ENCODE measurements around the gene PHB1. TPM values are rescaled to one million over a fixed set of nuclear protein-coding genes. Genes with fewer than 3 reads are reported as not detected.

The PHB1 gene
- polyA plus RNA-seq, 1 of the 3 experiments (the other 2 are of a cell fraction) = 379 TPM

DNA sequence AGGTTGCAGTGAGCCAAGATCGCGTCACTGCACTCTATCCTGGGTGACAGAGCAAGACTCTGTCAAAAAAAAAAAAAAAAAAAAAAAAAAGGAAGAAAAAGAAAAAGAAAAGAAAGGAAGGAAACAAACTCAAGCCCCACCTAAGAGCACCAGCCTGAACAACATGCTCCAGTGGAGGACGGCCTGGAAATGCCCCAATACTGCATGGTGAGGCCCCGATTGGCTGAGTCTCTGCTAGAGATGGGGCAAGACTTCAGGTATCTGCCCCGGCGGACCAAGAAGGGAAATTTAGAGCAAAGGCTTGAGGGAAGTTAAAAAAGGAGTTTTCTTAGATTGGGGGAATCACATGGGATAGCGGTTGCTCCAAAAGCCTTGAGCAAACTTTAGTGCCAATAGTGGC is 42.3 kb downstream of the PHB1 start (continued):
- TF ChIP-seq RAD21 (IDR thresholded peaks at IDR 0.05; ENCODE audit: low read length) = no peak
- no peak for TF ChIP-seq EP300 (IDR thresholded peaks at IDR 0.05; ENCODE audit: borderline replicate concordance in 1 of 2, low read depth in 1 of 2, low read length in 1 of 2)
- TF ChIP-seq RCOR1 (IDR thresholded peaks at IDR 0.05; ENCODE audit: low read length) = no peak
- TF ChIP-seq SMC3 (IDR thresholded peaks at IDR 0.05; ENCODE audit: low read depth, low read length) = no peak
- no peak for TF ChIP-seq FOXM1 (IDR thresholded peaks at IDR 0.05; ENCODE audit: low read depth)

DNA sequence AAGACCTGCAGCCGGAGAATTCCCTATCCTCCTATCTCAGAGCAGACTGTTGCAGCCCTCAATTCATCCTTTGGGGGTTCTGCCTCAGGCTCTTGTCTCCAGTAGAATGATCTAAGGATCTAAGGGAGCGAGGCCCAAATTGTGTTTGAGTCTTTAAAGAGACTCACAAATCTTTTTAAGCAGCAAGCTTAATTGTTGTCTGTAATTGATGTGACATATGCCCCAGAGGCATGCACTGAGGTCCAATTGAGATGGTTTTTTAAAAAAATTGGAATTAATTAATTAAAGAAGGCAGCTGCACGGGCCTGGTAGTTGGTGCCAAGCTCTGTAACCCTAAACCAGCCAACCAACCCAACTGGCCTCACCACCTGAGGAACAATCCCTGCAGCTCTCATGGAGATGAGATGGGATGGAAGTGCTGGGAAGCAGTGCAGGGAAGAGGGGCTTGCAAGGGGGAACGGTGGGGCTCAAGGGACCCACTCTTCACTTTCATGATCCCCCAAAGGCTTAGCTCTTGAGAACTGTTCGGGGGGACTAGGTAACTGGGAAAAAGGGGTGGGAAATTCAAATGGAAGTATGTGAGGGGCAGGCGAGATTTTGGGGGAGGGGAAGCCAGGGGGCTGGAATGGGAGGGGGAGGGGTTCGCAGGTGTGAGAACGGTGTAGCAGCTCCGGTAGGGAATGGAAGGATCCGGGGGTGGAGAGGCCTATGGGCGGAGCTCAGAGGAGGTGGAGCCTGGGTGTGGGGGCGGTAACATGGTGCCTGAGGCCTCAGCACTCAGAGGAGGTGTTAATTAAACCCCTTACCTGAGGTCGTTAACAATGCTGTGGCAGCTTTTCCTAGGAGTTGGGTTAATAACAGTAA is 43.5 kb downstream of the PHB1 start:
- Histone ChIP-seq H3K9me3 (no peaks in the 10 kb centered on the region), H3K36me3 (replicated peaks in 1 of 2; ENCODE audit: control insufficient read depth in 1 of 2, insufficient read depth in 2 of 2, low read length in 1 of 2) (no peaks in the 10 kb centered on the region), H4K20me1 (ENCODE audit: insufficient read depth) (no peaks in the 10 kb centered on the region), H3K4me3 (ENCODE audit: low read depth in 2 of 2, low read length in 1 of 2) (no peak overlapping the region), H3K27me3 (ENCODE audit: insufficient read depth) (no peaks in the 10 kb centered on the region), H3K79me2 (ENCODE audit: insufficient read depth) (no peaks in the 10 kb centered on the region), H2AFZ (ENCODE audit: low read depth) (no peak overlapping the region), H3K9ac (no peak overlapping the region), H3K9me2 (no peaks in the 10 kb centered on the region), H3K27ac (ENCODE audit: low read depth in 2 of 2, low read length in 1 of 2) (no peak overlapping the region), H3K4me1 (ENCODE audit: control insufficient read depth in 1 of 2, insufficient read depth in 2 of 2, low read depth in 1 of 2, low read length in 1 of 2) (peaks cover 0 to 2% of the 10 kb centered on the region in 2 experiments; a peak in 1 of 4 replicates), H3F3A (replicated peaks; ENCODE audit: insufficient read depth) (no peaks in the 10 kb centered on the region), H3K4me2 (no peak overlapping the region)
- CTCF ChIA-PET = interaction anchor here (0.5 to 1.7 kb wide), 11 partner anchors 10 to 902 kb away, joined by 3 to 7 read pairs (median 4); no protein-coding TSS in a partner anchor
- TF ChIP-seq, protein P1, sequence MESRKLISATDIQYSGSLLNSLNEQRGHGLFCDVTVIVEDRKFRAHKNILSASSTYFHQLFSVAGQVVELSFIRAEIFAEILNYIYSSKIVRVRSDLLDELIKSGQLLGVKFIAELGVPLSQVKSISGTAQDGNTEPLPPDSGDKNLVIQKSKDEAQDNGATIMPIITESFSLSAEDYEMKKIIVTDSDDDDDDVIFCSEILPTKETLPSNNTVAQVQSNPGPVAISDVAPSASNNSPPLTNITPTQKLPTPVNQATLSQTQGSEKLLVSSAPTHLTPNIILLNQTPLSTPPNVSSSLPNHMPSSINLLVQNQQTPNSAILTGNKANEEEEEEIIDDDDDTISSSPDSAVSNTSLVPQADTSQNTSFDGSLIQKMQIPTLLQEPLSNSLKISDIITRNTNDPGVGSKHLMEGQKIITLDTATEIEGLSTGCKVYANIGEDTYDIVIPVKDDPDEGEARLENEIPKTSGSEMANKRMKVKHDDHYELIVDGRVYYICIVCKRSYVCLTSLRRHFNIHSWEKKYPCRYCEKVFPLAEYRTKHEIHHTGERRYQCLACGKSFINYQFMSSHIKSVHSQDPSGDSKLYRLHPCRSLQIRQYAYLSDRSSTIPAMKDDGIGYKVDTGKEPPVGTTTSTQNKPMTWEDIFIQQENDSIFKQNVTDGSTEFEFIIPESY (IDR thresholded peaks at IDR 0.05; ENCODE audit: borderline replicate concordance, low read depth) = no peak
- TF ChIP-seq RFX5 (IDR thresholded peaks at IDR 0.05; ENCODE audit: low read length) = no peak
- no peak for TF ChIP-seq YY1 (IDR thresholded peaks at IDR 0.05; ENCODE audit: low read depth)
- TF ChIP-seq RAD21 (IDR thresholded peaks at IDR 0.05; ENCODE audit: low read length) = no peak
- TF ChIP-seq, protein P2, sequence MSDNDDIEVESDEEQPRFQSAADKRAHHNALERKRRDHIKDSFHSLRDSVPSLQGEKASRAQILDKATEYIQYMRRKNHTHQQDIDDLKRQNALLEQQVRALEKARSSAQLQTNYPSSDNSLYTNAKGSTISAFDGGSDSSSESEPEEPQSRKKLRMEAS (IDR thresholded peaks at IDR 0.05; ENCODE audit: low read depth) = no peak
- TF ChIP-seq TEAD4 (IDR thresholded peaks at IDR 0.05; ENCODE audit: borderline replicate concordance, insufficient read depth) = no peak
- no peak for TF ChIP-seq RXRA (IDR thresholded peaks at IDR 0.05; ENCODE audit: borderline replicate concordance, low read depth)
- TF ChIP-seq ELF1 (IDR thresholded peaks at IDR 0.05) = no peak
- no peak for TF ChIP-seq FOSL2 (IDR thresholded peaks at IDR 0.05; ENCODE audit: borderline replicate concordance, low read depth)
- TF ChIP-seq, protein P3, sequence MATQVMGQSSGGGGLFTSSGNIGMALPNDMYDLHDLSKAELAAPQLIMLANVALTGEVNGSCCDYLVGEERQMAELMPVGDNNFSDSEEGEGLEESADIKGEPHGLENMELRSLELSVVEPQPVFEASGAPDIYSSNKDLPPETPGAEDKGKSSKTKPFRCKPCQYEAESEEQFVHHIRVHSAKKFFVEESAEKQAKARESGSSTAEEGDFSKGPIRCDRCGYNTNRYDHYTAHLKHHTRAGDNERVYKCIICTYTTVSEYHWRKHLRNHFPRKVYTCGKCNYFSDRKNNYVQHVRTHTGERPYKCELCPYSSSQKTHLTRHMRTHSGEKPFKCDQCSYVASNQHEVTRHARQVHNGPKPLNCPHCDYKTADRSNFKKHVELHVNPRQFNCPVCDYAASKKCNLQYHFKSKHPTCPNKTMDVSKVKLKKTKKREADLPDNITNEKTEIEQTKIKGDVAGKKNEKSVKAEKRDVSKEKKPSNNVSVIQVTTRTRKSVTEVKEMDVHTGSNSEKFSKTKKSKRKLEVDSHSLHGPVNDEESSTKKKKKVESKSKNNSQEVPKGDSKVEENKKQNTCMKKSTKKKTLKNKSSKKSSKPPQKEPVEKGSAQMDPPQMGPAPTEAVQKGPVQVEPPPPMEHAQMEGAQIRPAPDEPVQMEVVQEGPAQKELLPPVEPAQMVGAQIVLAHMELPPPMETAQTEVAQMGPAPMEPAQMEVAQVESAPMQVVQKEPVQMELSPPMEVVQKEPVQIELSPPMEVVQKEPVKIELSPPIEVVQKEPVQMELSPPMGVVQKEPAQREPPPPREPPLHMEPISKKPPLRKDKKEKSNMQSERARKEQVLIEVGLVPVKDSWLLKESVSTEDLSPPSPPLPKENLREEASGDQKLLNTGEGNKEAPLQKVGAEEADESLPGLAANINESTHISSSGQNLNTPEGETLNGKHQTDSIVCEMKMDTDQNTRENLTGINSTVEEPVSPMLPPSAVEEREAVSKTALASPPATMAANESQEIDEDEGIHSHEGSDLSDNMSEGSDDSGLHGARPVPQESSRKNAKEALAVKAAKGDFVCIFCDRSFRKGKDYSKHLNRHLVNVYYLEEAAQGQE (IDR thresholded peaks at IDR 0.05; ENCODE audit: low read depth, low read length) = no peak
- TF ChIP-seq, protein P4, sequence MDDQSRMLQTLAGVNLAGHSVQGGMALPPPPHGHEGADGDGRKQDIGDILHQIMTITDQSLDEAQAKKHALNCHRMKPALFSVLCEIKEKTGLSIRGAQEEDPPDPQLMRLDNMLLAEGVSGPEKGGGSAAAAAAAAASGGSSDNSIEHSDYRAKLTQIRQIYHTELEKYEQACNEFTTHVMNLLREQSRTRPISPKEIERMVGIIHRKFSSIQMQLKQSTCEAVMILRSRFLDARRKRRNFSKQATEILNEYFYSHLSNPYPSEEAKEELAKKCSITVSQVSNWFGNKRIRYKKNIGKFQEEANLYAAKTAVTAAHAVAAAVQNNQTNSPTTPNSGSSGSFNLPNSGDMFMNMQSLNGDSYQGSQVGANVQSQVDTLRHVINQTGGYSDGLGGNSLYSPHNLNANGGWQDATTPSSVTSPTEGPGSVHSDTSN (IDR thresholded peaks at IDR 0.05) = no peak
- WGBS (ENCODE audit: low lambda C conversion rate) = 79% methylated on average over 13 of the region's 13 CpGs
- DNase-seq = no peak
- POLR2A ChIA-PET = no interaction called here

Data from SK-N-SH (cell line).